T47D (cell line): ENCODE results near the gene TUBA3C.
A peak's percentile ranks its signal among the peaks of the same experiment; 100 is the strongest.

Experiments used
- DNase-seq, 2 experiments: peaks; one replicate each; pipeline versions ENCODE4 v3.0.0 to v3.0.0-alpha.2; 2011 to 2012; ENCODE audit warnings: low read depth in 1 of 2, low spot score in 1 of 2
- JUND ChIP-seq: IDR thresholded peaks from 2 replicates; pipeline ENCODE4 v1.6.1; 2012; ENCODE audit warnings: low read depth
- in situ Hi-C: cut with HindIII; loops from 2 replicates; pipeline ENCODE4 v1.10.0; 2016; ENCODE audit warnings: low sequenced_read_pairs, low pct_unique_long_range_greater_than_20kb

TUBA3C gene

DNA sequence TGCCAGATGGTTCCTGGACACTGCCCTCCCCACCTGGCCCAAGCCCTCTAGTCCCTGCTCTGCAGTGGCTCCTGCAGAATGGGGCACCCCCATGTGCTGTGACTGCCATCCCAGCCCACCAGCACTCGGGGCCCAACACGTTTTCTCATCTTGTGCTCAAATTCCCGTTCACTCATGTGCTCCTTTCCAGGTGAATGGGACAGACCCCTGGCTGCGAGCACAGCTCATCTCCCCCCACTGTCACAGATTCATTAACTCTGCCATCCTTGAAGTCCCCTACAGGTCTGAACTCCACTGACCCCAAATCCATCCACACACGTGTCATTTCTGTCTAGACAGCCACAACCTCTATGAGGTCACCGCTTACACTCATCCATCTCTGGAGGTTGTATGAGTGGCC is 23.6 kb downstream of the TUBA3C start:
- in situ Hi-C loops = no loop called here
- DNase-seq = no peak
- TF ChIP-seq JUND = no peak

DNA sequence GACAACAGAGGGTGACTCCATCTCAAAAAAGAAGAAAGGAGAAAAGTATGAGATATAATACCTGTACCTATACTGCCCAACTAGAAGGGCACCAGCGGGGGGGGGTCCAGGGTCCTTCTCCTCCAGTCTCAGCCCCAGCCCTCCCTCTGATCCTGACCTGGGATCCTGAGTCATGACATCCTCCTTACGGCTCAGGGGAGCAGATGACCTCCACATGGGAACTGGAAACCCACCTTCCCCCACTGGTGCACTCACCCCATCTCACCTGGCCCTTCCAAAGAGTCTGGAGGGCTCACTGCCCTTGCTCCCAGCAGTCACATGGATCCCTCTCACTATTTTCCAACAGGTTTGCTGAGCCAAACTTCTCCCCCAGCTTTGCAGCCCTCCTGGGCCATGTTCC is 24.2 kb downstream of the TUBA3C start:
- TF ChIP-seq JUND = no peak
- in situ Hi-C loops = no loop called here

DNA sequence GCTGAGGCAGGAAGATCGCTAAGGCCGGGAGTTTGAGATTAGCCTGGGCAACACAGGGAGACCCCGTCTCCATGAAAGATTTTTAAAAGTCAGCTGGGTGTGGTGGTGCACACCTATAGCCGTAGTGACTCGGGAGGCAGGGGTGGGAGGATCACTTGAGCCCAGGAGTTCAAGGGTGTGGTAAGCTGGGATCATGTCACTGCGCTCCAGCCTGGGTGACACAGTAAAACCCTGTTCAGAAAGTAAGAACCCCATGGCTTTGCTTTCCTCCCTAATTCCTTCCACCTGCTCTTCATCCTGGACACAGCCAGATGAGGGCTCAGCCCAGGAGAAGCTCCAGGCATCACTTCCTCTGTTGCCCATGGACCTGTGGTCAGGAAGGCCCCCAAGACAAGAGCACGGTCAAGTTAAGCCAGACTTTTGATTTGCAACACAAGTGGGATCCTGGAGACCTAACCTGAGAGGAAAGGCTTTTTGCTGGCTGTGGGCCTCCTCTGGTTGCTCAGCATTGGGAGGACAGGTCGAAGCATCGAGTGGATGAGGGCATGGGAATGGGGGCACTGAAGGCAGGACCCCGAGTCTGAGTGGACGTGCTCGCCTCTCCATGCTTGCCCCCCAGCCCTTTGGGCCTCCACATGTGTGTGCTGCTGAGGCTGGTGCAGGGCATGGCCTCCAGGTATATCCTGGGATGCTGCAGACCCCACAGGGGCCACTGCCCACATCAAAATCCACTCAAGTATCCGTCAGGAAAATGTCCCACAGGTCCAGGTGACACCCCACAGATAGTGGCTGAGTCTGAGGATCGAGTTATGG is 25.4 kb downstream of the TUBA3C start:
- no peak for TF ChIP-seq JUND
- DNase-seq = no peak
- in situ Hi-C loops = no loop called here

More for the DNA sequence above, 24.2 kb downstream of the TUBA3C start:
- DNase-seq = no peak

DNA sequence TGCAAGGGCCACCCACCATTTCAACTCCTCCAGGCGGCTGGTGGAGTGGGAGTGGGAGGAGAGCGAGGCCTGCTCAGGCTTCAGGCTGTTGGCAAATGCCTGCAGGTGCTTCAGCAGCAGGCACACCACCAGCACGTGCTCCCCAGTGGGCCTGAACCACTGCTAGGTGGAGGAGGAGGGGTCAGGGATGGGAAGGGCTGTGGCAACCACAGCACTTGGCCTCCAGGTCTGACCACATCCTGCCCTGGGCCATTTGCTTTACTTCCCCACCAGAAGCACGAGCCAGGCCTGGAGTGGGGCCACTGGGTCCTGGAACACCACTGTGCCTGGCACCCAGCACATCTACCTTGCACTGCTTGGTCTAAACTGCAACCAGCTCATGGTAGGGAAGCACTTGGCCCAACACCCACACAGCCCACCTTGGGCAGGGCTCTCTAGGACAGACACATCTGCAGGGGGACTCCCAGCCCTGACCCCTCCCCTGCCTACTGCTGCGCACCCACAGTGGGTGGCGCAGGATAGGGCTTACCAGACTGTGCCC is 26.2 kb downstream of the TUBA3C start:
- in situ Hi-C loops = no loop called here
- DNase-seq = no peak
- TF ChIP-seq JUND = no peak

DNA sequence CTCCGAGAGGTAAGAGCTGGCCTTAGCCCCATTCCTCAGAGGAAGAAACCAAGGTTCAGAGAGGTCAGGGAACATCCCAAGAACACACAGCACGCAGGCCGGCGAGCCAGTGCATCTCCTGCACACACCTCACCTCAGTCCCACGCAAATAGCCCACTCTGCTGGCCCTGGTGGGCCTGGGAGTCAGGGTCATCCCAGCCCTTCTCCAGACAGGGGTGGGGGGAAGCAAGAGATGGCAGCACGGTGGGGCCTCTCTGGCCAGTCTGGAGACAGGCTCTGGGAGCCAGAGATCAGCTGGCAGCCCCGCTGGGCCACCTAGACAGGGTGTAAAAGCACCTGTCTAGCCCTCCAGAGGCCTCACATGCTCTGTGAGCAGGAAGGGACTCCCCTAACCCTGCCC is 26.8 kb downstream of the TUBA3C start:
- in situ Hi-C loops = no loop called here
- no peak for DNase-seq
- no peak for TF ChIP-seq JUND

DNA sequence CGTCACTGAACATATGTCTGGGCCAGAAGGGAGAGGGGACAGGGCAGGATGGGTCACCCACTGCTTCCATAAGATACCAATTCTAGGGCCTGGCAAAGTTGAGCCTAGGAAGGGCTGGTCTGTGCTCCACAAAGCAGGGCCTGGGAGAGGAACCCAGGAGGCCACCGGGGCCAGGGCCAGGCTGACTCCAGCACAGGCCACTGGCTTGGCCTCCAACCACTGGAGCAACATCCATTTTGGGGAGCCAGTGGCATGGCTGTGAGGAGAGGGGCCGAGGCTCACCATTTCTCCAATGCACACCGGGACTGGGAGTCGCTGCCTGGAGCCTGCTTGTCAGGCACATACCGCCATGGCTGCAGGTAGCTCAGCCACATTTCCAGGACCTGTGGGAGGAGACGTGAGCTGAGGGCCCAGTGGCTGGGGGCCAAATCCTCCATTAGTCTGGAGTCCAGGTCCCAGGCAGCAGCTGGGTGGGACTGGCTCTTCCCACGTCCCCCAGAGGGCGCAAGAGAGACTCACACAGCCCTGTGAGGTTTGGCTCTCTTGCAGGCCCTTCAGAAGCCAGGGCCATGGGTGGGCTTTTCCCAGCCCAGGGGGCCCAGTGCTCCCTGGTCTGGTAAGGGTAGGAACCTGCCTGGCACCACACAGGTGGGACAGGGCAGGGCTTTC is 27.7 kb downstream of the TUBA3C start:
- in situ Hi-C loops = no loop called here
- no peak for TF ChIP-seq JUND
- DNase-seq = peak in 1 of 2 experiments; percentile 47

DNA sequence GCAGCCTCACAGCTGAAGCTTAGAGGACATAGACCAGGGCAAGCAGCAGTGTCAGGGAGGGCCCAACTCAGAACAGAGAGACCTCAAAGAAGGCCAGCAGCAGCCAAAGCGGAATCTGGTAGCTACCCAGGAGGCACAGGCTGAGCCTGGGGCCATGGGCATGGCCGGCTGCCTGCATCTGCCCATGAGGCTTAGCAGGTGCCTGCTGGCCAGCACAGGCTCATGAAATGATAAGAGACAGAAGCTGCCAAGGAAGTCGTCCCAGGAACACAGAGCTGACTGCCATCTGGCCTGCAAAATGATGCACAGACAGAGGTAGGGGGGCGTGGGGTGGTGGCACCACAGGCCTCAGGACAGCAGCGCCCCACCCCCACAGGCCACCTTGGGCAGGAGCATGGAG is 29.2 kb downstream of the TUBA3C start:
- DNase-seq = no peak
- in situ Hi-C loops = no loop called here
- TF ChIP-seq JUND = no peak

DNA sequence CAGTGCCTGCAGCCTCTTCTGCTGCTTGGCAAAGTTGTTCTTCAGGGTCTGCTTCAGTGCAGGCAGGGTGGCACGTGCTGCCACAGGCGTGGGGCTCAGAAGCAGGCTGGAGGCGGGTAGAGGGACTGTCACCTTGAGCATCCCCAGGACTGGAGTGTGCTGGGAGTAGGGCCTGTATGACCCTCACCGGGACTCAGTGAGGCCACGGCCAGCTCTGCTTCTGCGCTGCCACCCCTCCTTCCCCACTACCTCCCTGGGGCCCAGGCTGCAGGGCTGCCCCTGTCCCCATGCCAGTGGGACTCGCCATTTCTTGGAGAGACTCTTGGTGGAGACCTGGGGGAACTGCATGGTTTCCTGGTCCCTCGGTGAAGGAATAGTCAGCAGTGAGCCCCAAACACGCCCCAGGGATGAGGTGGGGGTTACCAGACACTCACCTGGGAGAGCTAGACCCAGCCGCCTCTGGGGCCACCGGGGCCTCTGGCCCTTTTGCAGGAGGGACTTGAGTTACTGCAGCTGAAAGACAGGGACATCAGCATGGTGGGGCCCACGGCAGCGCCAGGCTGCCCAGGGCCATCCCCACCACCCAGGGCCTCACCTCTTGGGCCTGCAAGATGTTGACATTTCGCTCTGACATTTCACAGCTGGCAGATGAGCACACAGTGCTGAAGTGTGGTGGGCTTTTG is 29.9 kb downstream of the TUBA3C start:
- DNase-seq = no peak
- no peak for TF ChIP-seq JUND
- in situ Hi-C loops = no loop called here

DNA sequence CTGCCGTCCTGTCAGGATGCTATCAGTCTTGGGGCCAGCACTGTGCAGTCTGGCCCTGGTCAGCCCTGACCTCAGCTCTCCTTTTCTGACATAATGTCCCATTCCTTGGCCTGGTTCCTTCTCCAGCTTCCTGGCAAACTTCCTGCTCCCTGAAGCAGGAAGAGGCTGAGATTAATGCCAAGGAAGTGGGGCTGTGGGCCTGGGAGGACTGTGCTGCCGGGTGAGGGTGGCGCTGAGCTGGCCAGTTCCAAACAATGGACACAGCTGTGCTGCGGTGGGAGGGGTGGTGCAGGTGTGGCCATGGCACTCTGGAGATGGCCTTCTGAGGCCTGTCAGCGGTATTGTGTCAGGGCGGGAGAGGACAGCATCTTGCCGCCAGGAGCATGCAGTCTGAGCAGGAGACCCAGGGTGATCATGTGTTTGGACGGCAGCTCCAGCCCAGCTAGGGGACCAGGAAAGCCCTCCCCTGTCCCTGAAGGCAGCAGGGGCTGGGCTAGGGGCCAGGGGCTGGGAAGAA is 30.9 kb downstream of the TUBA3C start:
- DNase-seq = no peak
- in situ Hi-C loops = no loop called here
- no peak for TF ChIP-seq JUND

DNA sequence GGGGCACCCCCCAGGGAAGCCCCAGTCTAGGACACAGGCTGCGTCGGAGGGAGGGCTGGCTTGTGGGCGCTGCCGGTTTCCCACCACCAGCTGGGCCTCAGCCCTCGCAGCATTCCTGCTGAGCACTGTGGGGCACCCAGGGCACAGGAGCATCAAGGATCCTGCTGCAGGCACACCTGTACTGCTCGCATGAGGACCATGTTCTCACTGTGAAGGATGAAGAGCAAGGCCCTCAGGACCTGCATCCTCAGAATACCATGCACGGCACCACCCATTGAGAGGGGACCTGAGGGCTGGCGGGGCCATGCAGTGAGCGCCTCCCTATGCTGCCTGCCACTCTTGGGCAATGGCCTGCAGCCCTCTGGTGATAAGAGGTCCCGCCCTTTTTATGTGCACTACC is 31.4 kb downstream of the TUBA3C start:
- no peak for DNase-seq
- TF ChIP-seq JUND = no peak
- in situ Hi-C loops = no loop called here

DNA sequence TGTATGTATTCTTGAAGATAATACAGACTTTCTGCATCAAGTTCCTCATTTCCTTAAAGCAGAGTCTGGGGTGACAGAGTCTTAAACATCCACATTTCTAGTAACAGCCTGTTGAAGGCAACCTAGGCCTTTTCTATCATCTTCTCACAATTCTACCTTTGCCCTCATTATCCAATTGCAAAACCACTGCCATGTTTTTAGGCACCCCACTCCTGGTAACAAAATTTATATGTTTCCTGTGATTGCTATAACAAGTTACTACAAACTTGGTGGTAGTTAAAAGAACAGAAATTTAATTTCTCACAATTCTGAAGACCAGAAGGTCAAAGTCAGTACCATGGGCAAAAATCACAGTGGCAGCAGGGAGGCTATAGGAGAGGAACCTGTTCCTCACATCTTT is 33.1 kb downstream of the TUBA3C start:
- DNase-seq = no peak
- no peak for TF ChIP-seq JUND
- in situ Hi-C loops = no loop called here
